DND-41 (cell line): ENCODE measurements around the gene NFAM1.

Source experiments
- CTCF ChIP-seq: IDR thresholded peaks from 2 replicates; pipeline ENCODE4 v1.5.1; 2012; ENCODE audit warnings: borderline replicate concordance, low read length, moderate library complexity, mild to moderate bottlenecking; ENCODE audit not compliant: poor library complexity, severe bottlenecking; ENCODE audit errors: extremely low read depth
- EZH2 ChIP-seq: IDR thresholded peaks from 3 replicates; pipeline ENCODE4 v1.6.1; 2012; ENCODE audit warnings: borderline replicate concordance, low read depth, mild to moderate bottlenecking, moderate library complexity, low read length, inconsistent platforms; ENCODE audit not compliant: severe bottlenecking

GRCh38 chr22:42345458-42345857 lies 86.7 kb downstream of the NFAM1 start:
- no peak for TF ChIP-seq CTCF
- no peak for TF ChIP-seq EZH2
